H1 (cell line): ENCODE results near the gene SNU13. TPM values are rescaled to one million over a fixed set of nuclear protein-coding genes. Genes with fewer than 3 reads are reported as not detected.

Experiments used
- CTCF ChIA-PET: fragments of 300-600 bp; sonication (Branson Sonifier 250); formaldehyde crosslinking; loops from one replicate; lab custom pipeline; 2021; ENCODE audit not compliant: partially characterized antibody; lab: Charles Lee
- POLR2A ChIA-PET: fragments of 300-600 bp; sonication (Branson Sonifier 250); formaldehyde crosslinking; loops from one replicate; lab custom pipeline; 2021; ENCODE audit warnings: inconsistent platforms; ENCODE audit not compliant: partially characterized antibody; lab: Charles Lee
- DNase-seq, 2 experiments: peaks; one replicate each; pipeline versions ENCODE4 v3.0.0 to v3.0.0-alpha.2; 2010 to 2022; ENCODE audit warnings: low spot score in 2 of 2, low read depth in 1 of 2, mixed read lengths in 1 of 2
- FAIRE-seq: peaks from 2 replicates; lab custom pipeline; 2011; peaks lifted over from hg19 to GRCh38; lab: Jason Lieb, UNC
- H2AFZ ChIP-seq: 2 replicates; pipeline ENCODE4 v1.8.1; 2012; ENCODE audit warnings: low read length, inconsistent platforms
- H2AK5ac ChIP-seq: 2 replicates; pipeline ENCODE4 v1.6.1; 2013; ENCODE audit warnings: low read depth, low read length
- H2BK120ac ChIP-seq: replicated peaks from 2 replicates; pipeline ENCODE3; 2013; ENCODE audit warnings: low read depth, low read length, inconsistent platforms
- H2BK12ac ChIP-seq: 2 replicates; pipeline ENCODE4 v1.6.1; 2013; ENCODE audit warnings: low read depth, low read length
- H2BK15ac ChIP-seq: 2 replicates; pipeline ENCODE4 v1.6.1; 2013; ENCODE audit warnings: low read length
- H2BK20ac ChIP-seq: 2 replicates; pipeline ENCODE4 v1.6.1; 2013; ENCODE audit warnings: low read length
- H2BK5ac ChIP-seq: 2 replicates; pipeline ENCODE4 v1.6.1; 2013; ENCODE audit warnings: low read depth, low read length
- H3K14ac ChIP-seq: 2 replicates; pipeline ENCODE4 v1.6.1; 2013; ENCODE audit warnings: inconsistent platforms; ENCODE audit not compliant: insufficient read length
- H3K18ac ChIP-seq: 2 replicates; pipeline ENCODE4 v1.6.1; 2013; ENCODE audit warnings: low read length; ENCODE audit errors: extremely low read depth
- H3K23ac ChIP-seq: 2 replicates; pipeline ENCODE4 v1.6.1; 2013; ENCODE audit warnings: inconsistent platforms; ENCODE audit not compliant: insufficient read length
- H3K23me2 ChIP-seq: 2 replicates; pipeline ENCODE4 v1.6.1; 2013; ENCODE audit warnings: low read depth, low read length
- H3K27ac ChIP-seq: 2 replicates; pipeline ENCODE4 v1.6.1; 2011; ENCODE audit warnings: low read depth, low read length, inconsistent platforms
- H3K27me3 ChIP-seq, 4 experiments: replicated peaks in 1 of 4; 1 replicate in 1 of 4; 2 replicates in 3 of 4; pipeline versions ENCODE4 v1.6.1 to v1.8.1; 2011 to 2013; ENCODE audit warnings: low read length in 3 of 4, mild to moderate bottlenecking in 3 of 4, inconsistent platforms in 2 of 4, mixed read lengths in 2 of 4, moderate library complexity in 1 of 4; ENCODE audit not compliant: control insufficient read depth in 3 of 4, insufficient read depth in 3 of 4; ENCODE audit errors: extremely low read depth in 1 of 4
- H3K36me3 ChIP-seq, 4 experiments: 2 replicates each; pipeline versions ENCODE4 v1.6.1 to v1.8.1; 2011 to 2013; ENCODE audit warnings: mild to moderate bottlenecking in 4 of 4, low read length in 3 of 4, moderate library complexity in 2 of 4, control low read depth in 1 of 4, inconsistent platforms in 1 of 4; ENCODE audit not compliant: insufficient read depth in 4 of 4, control insufficient read depth in 2 of 4
- H3K4ac ChIP-seq: replicated peaks from 2 replicates; pipeline ENCODE3; 2013; ENCODE audit warnings: low read length, low read depth, mixed read lengths, inconsistent platforms; ENCODE audit not compliant: insufficient read length
- H3K4me1 ChIP-seq, 4 experiments: replicated peaks in 1 of 4; 1 replicate in 1 of 4; 2 replicates in 3 of 4; pipeline versions ENCODE4 v1.6.1 to v1.8.1; 2011 to 2013; ENCODE audit warnings: low read length in 3 of 4, inconsistent platforms in 2 of 4, mixed read lengths in 1 of 4; ENCODE audit not compliant: insufficient read depth in 4 of 4, control insufficient read depth in 3 of 4
- H3K4me2 ChIP-seq, 2 experiments: 2 replicates each; pipeline versions ENCODE4 v1.6.1 to v1.8.1; 2011 to 2013; ENCODE audit warnings: low read depth in 2 of 2, low read length in 2 of 2, control low read depth in 1 of 2, inconsistent platforms in 1 of 2, mild to moderate bottlenecking in 1 of 2; ENCODE audit not compliant: insufficient read depth in 1 of 2
- H3K4me3 ChIP-seq, 4 experiments: fragments of 200-600, 300-600 bp in 1 of 4; sonication (generic), shearing (Covaris generic), sonication (Bioruptor Twin) in 1 of 4; 2 replicates each; pipeline versions ENCODE4 v1.5.1 to v1.8.1; 2011 to 2016; ENCODE audit warnings: low read length in 4 of 4, low read depth in 3 of 4, control low read depth in 2 of 4, inconsistent platforms in 2 of 4, mild to moderate bottlenecking in 2 of 4, mixed read lengths in 1 of 4, moderate library complexity in 1 of 4; ENCODE audit not compliant: insufficient read depth in 2 of 4; ENCODE audit errors: extremely low read depth in 1 of 4
- H3K56ac ChIP-seq: replicated peaks from 2 replicates; pipeline ENCODE3; 2013; ENCODE audit warnings: low read depth, mild to moderate bottlenecking, mixed read lengths, low read length, inconsistent platforms; ENCODE audit not compliant: insufficient read length
- H3K79me1 ChIP-seq: 2 replicates; pipeline ENCODE4 v1.6.1; 2013; ENCODE audit warnings: low read depth, low read length, control low read depth
- H3K79me2 ChIP-seq, 2 experiments: 2 replicates each; pipeline versions ENCODE4 v1.6.1 to v1.8.1; 2012 to 2013; ENCODE audit warnings: low read length in 2 of 2, mild to moderate bottlenecking in 2 of 2, inconsistent platforms in 1 of 2; ENCODE audit not compliant: insufficient read depth in 2 of 2, control insufficient read depth in 1 of 2
- H3K9ac ChIP-seq, 4 experiments: replicated peaks in 1 of 4; 1 replicate in 1 of 4; 2 replicates in 3 of 4; pipeline versions ENCODE4 v1.6.1 to v1.8.1; 2011 to 2013; ENCODE audit warnings: low read depth in 3 of 4, low read length in 3 of 4, control low read depth in 2 of 4, mild to moderate bottlenecking in 2 of 4, moderate library complexity in 2 of 4, inconsistent platforms in 1 of 4; ENCODE audit errors: extremely low read depth in 1 of 4
- H3K9me3 ChIP-seq, 2 experiments: 2 replicates each; pipeline versions ENCODE4 v1.6.1 to v1.8.1; 2012 to 2013; ENCODE audit warnings: mild to moderate bottlenecking in 2 of 2, moderate library complexity in 2 of 2, control low read depth in 1 of 2, inconsistent platforms in 1 of 2, low read depth in 1 of 2, low read length in 1 of 2, mixed read lengths in 1 of 2; ENCODE audit not compliant: insufficient read depth in 2 of 2
- H4K20me1 ChIP-seq, 2 experiments: replicated peaks in 1 of 2; 2 replicates each; pipeline versions ENCODE3 to v1.8.1; 2011 to 2013; ENCODE audit warnings: inconsistent platforms in 2 of 2, low read length in 2 of 2, mild to moderate bottlenecking in 1 of 2; ENCODE audit not compliant: insufficient read depth in 2 of 2, control insufficient read depth in 1 of 2
- H4K5ac ChIP-seq: 2 replicates; pipeline ENCODE4 v1.6.1; 2013; ENCODE audit warnings: low read length, low read depth, mixed read lengths, inconsistent platforms; ENCODE audit not compliant: insufficient read length
- H4K8ac ChIP-seq: 2 replicates; pipeline ENCODE4 v1.8.0; 2013; ENCODE audit warnings: mild to moderate bottlenecking, moderate library complexity, low read length, inconsistent platforms; ENCODE audit not compliant: insufficient read depth; ENCODE audit errors: extremely low read depth
- H4K91ac ChIP-seq: replicated peaks from 2 replicates; pipeline ENCODE3; 2013; ENCODE audit warnings: low read length, mixed read lengths, inconsistent platforms; ENCODE audit not compliant: insufficient read length
- CEBPB ChIP-seq: IDR thresholded peaks from 2 replicates; pipeline ENCODE4 v1.6.1; 2012; ENCODE audit warnings: low read depth, low read length
- RXRA ChIP-seq: IDR thresholded peaks from 2 replicates; pipeline ENCODE4 v1.6.1; 2011; ENCODE audit warnings: low read depth, mild to moderate bottlenecking, low read length, moderate library complexity; ENCODE audit not compliant: insufficient read depth
- SUZ12 ChIP-seq: fragments of 200-600 bp; sonication (generic); IDR thresholded peaks from 2 replicates; pipeline ENCODE4 v1.6.1; 2012; ENCODE audit warnings: mild to moderate bottlenecking, inconsistent platforms, low read length, moderate library complexity, mixed read lengths
- USF2 ChIP-seq: IDR thresholded peaks from 2 replicates; pipeline ENCODE4 v1.6.1; 2011; ENCODE audit warnings: low read length, improper control_type of control experiment
- WGBS, 2 experiments: shearing (Covaris generic) in 1 of 2; methylation state at CpG; one replicate each; pipeline versions ENCODE4 v1.1.6 to v1.1.7; 2013 to 2015; ENCODE audit warnings: low lambda C conversion rate in 2 of 2, mixed read lengths in 2 of 2, inconsistent platforms in 1 of 2, low coverage in 1 of 2, missing lambda C conversion rate in 1 of 2; ENCODE audit not compliant: insufficient replicate concordance in 2 of 2, insufficient coverage in 1 of 2, insufficient read length in 1 of 2; ENCODE audit errors: extremely low coverage in 1 of 2, missing lambda C conversion rate in 1 of 2; 5-methylcytosine and 5-hydroxymethylcytosine counted together
- polyA plus RNA-seq, 7 experiments: library from polyadenylated mRNA; depleted of rRNA in 3 of 7; stranded (reverse) in 5 of 7; unstranded in 2 of 7; fragments of >200 nt in 5 of 7; fragments of 200-250 nt in 2 of 7; gene quantifications; 1 replicate in 5 of 7; 2 replicates in 1 of 7; 4 replicates in 1 of 7; pipeline versions ENCODE4 v1.2.1 to v1.2.3, GENCODE V29; 2011 to 2013; ENCODE audit warnings: missing spikeins in 2 of 7, mixed read lengths in 2 of 7
- total RNA-seq: library from RNA; stranded (reverse); fragmentation: NEBNext Ultra II Directional; extraction: Animal tissue kit (Norgen Biotek cat#: 25700); gene quantifications from 2 replicates; pipeline ENCODE4 v1.2.1, GENCODE V29; 2021

Gene SNU13
- total and polyA plus RNA-seq, 2 of the 8 experiments (the other 6 are each of a cell fraction or from before 2014, with no cell fraction given), result 241 to 281 TPM

DNA sequence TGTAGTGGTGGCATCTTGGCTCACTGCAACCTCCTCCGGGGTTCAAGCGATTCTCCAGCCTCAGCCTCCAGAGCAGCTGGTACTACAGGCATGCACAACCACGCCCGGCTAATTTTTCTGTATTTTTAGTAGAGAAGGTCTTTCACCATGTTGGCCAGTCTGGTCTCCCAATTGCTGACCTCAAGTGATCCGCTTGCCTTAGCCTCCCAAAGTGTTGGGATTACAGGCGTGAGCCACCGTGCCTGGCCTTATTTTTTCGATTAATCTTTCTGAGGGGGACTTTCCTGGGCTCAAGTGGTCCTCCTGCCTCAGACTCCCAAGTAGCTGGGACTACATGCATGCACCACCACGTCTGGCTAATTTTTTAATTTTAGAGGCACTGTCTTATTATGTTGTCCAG is 5.6 kb downstream of the SNU13 start:
- ChIA-PET POLR2A (no interaction called here), CTCF (interaction anchor here (0.6 to 2.2 kb wide), 2 partner anchors 14 to 218 kb away, joined by 5 to 8 read pairs; no protein-coding TSS in a partner anchor)
- Histone ChIP-seq H3K4me2 (peak overlapping the region; percentile 62 to 67), H2AK5ac (no peak overlapping the region), H3K4ac (no peak overlapping the region), H3K9me3 (no peaks in the 10 kb centered on the region), H4K91ac (no peak overlapping the region), H2AFZ (no peak overlapping the region), H3K27me3 (no peaks in the 10 kb centered on the region), H2BK20ac (no peak overlapping the region), H2BK15ac (no peak overlapping the region), H3K9ac (peak overlapping the region in 2 of 4 experiments; percentile 57 to 63; a peak in 2 of 7 replicates), H3K23me2 (peaks cover 6% of the 10 kb centered on the region), H3K27ac (peak overlapping the region; percentile 73; the same call in 1 of the 2 replicates), H3K36me3 (peaks cover 2 to 26% (median 16%) of the 10 kb centered on the region in 4 experiments; a peak in 7 of 8 replicates), H3K14ac (no peak overlapping the region), H2BK12ac (no peak overlapping the region), H3K4me1 (peaks cover 0 to 3% (median 2%) of the 10 kb centered on the region in 4 experiments; a peak in 5 of 7 replicates), H3K79me1 (peaks cover 12% of the 10 kb centered on the region; the same call in 1 of the 2 replicates), H4K8ac (no peak overlapping the region; the same call in 1 of the 2 replicates), H3K56ac (no peak overlapping the region), H3K79me2 (peaks cover 18 to 87% of the 10 kb centered on the region in 2 experiments), H4K5ac (no peak overlapping the region), H3K18ac (no peak overlapping the region), H3K4me3 (peak overlapping the region; percentile 65 to 88 (median 75); a peak in 5 of 8 replicates), H2BK120ac (no peak overlapping the region), H2BK5ac (no peak overlapping the region), H4K20me1 (peaks cover 0 to 15% of the 10 kb centered on the region in 2 experiments), H3K23ac (no peak overlapping the region)
- DNase-seq (no peak), FAIRE-seq (no peak)
- 92% methylated on average over 8 of the region's 9 CpGs; no CpG with 5 or more reads in 1 of the 2 experiments for WGBS, 2 experiments
- no peak for TF ChIP-seq RXRA
- no peak for TF ChIP-seq CEBPB
- TF ChIP-seq USF2, result no peak
- TF ChIP-seq SUZ12, result no peak
